OCI-LY1 (cell line): ENCODE results near the gene ZFX.

Experiments
- CTCF ChIP-seq: fragments of 200-600 bp; sonication (generic), shearing (Covaris generic); IDR thresholded peaks from 2 replicates; pipeline ENCODE4 v1.5.1; 2017; ENCODE audit warnings: mild to moderate bottlenecking, antibody characterized with exemption, low read length, moderate library complexity, mixed read lengths
- EZH2 ChIP-seq: fragments of 200-600 bp; sonication (generic), shearing (Covaris generic); IDR thresholded peaks from 2 replicates; pipeline ENCODE4 v1.8.0; 2017; ENCODE audit warnings: borderline replicate concordance, mixed run types, mild to moderate bottlenecking, antibody characterized with exemption, low read length, moderate library complexity, mixed read lengths

GRCh38 chrX:24186483-24186882, 37.0 kb downstream of the ZFX start:
- TF ChIP-seq CTCF = no peak
- no peak for TF ChIP-seq EZH2
